8988T (cell line): ENCODE data around the gene RARS1.

Experiments used
- DNase-seq: peaks from one replicate; pipeline ENCODE4 v3.0.0; 2011

The RARS1 gene

GRCh38 chr5:168486136-168486879 lies at the start of gene RARS1:
Gene RARS1, plus strand, starts transcription at chr5:168486471. Its CDS starts 28 bp downstream, at chr5:168486499.
- peak; percentile 80 for DNase-seq

- no peak for DNase-seq
Measured at GRCh38 chr5:168438349-168438748, 47.9 kb upstream of the RARS1 start.

- no peak for DNase-seq
Measured at GRCh38 chr5:168443533-168443932, 42.7 kb upstream of the RARS1 start.

- no peak for DNase-seq
Measured at GRCh38 chr5:168443950-168444700, 42.1 kb upstream of the RARS1 start.

- DNase-seq: no peak
Measured at GRCh38 chr5:168446983-168447619, 39.2 kb upstream of the RARS1 start.

- DNase-seq: no peak
Measured at GRCh38 chr5:168447808-168448207, 38.5 kb upstream of the RARS1 start.

- no peak for DNase-seq
Measured at GRCh38 chr5:168449166-168449565, 37.1 kb upstream of the RARS1 start.

GRCh38 chr5:168451565-168451964 lies 34.7 kb upstream of the RARS1 start:
- DNase-seq: no peak

GRCh38 chr5:168455201-168455600 lies 31.1 kb upstream of the RARS1 start:
- DNase-seq: no peak

- no peak for DNase-seq
Measured at GRCh38 chr5:168457542-168457941, 28.7 kb upstream of the RARS1 start.

GRCh38 chr5:168460606-168461005 lies 25.7 kb upstream of the RARS1 start:
- DNase-seq: no peak

- no peak for DNase-seq
Measured at GRCh38 chr5:168463081-168463480, 23.2 kb upstream of the RARS1 start.

- DNase-seq: no peak
Measured at GRCh38 chr5:168464214-168464613, 22.1 kb upstream of the RARS1 start.

- DNase-seq: no peak
Measured at GRCh38 chr5:168464641-168465040, 21.6 kb upstream of the RARS1 start.

GRCh38 chr5:168467755-168468330 lies 18.4 kb upstream of the RARS1 start:
- no peak for DNase-seq

- no peak for DNase-seq
Measured at GRCh38 chr5:168468836-168469235, 17.4 kb upstream of the RARS1 start.

- no peak for DNase-seq
Measured at GRCh38 chr5:168469816-168470215, 16.5 kb upstream of the RARS1 start.

- DNase-seq: no peak
Measured at GRCh38 chr5:168471785-168472184, 14.5 kb upstream of the RARS1 start.

GRCh38 chr5:168472329-168472728 lies 13.9 kb upstream of the RARS1 start:
- peak; percentile 40 for DNase-seq

GRCh38 chr5:168474319-168474718 lies 12.0 kb upstream of the RARS1 start:
- DNase-seq: no peak

GRCh38 chr5:168477060-168477459 lies 9.2 kb upstream of the RARS1 start:
- DNase-seq: no peak

GRCh38 chr5:168479166-168479565 lies 7.1 kb upstream of the RARS1 start:
- DNase-seq: no peak

- DNase-seq: no peak
Measured at GRCh38 chr5:168480601-168481000, 5.7 kb upstream of the RARS1 start.
